ENCODE data around the gene TBC1D3B. TPM values are rescaled to one million over a fixed set of nuclear protein-coding genes. Genes with fewer than 3 reads are reported as not detected.

The TBC1D3B gene
- total and polyA plus RNA-seq, 2 donors (not counting 1 experiment from before 2014, with no cell fraction given) = 0.86 to 2.3 TPM

GRCh38 chr17:36142235-36142634 is 34.2 kb downstream of the TBC1D3B start:
- Histone ChIP-seq H3K4me2 (ENCODE audit: extremely low read depth, insufficient read depth, low read length) (no peak overlapping the region), H3K27ac (ENCODE audit: insufficient read depth, low read length) (no peak overlapping the region), H3K27me3 (ENCODE audit: control insufficient read depth, insufficient read depth, low read length) (peaks cover 6% of the 10 kb centered on the region), H3K4me3 (replicated peaks in 1 of 4; ENCODE audit: control extremely low read depth in 1 of 4, insufficient read depth in 1 of 4, low read depth in 3 of 4, low read length in 4 of 4) (no peak overlapping the region), H3K79me2 (ENCODE audit: control insufficient read depth, insufficient read depth, low read length) (no peaks in the 10 kb centered on the region), H3K4me1 (ENCODE audit: control insufficient read depth, extremely low read depth, insufficient read depth, low read length) (no peaks in the 10 kb centered on the region), H2AFZ (ENCODE audit: low read length) (no peak overlapping the region), H3K9me3 (ENCODE audit: control insufficient read depth, insufficient read depth, low read depth, low read length) (no peaks in the 10 kb centered on the region), H3K36me3 (ENCODE audit: control insufficient read depth, insufficient read depth, low read length) (no peaks in the 10 kb centered on the region), H3K9ac (ENCODE audit: insufficient read depth, low read length) (no peak overlapping the region), H4K20me1 (ENCODE audit: control insufficient read depth, extremely low read depth, insufficient read depth, low read length) (no peaks in the 10 kb centered on the region)
- DNase-seq (ENCODE audit: low read depth in 2 of 2) = no peak
- TF ChIP-seq CTCF (conservative IDR thresholded peaks at IDR 0.05 in 1 of 2, IDR thresholded peaks at IDR 0.05 in 1 of 2; ENCODE audit: low read depth in 1 of 2, low read length in 2 of 2) (no peak), EZH2 (IDR thresholded peaks at IDR 0.05; ENCODE audit: low read length, missing control alignments) (no peak)

GRCh38 chr17:36136439-36136838 is 40.0 kb downstream of the TBC1D3B start:
- Histone ChIP-seq H3K9ac (ENCODE audit: insufficient read depth, low read length) (no peak overlapping the region), H3K79me2 (ENCODE audit: control insufficient read depth, insufficient read depth, low read length) (no peaks in the 10 kb centered on the region), H2AFZ (ENCODE audit: low read length) (no peak overlapping the region), H4K20me1 (ENCODE audit: control insufficient read depth, extremely low read depth, insufficient read depth, low read length) (no peaks in the 10 kb centered on the region), H3K9me3 (ENCODE audit: control insufficient read depth, insufficient read depth, low read depth, low read length) (no peaks in the 10 kb centered on the region), H3K4me1 (ENCODE audit: control insufficient read depth, extremely low read depth, insufficient read depth, low read length) (no peaks in the 10 kb centered on the region), H3K27ac (ENCODE audit: insufficient read depth, low read length) (no peak overlapping the region), H3K4me3 (replicated peaks in 1 of 4; ENCODE audit: control extremely low read depth in 1 of 4, insufficient read depth in 1 of 4, low read depth in 3 of 4, low read length in 4 of 4) (no peak overlapping the region), H3K36me3 (ENCODE audit: control insufficient read depth, insufficient read depth, low read length) (no peaks in the 10 kb centered on the region), H3K4me2 (ENCODE audit: extremely low read depth, insufficient read depth, low read length) (no peak overlapping the region), H3K27me3 (ENCODE audit: control insufficient read depth, insufficient read depth, low read length) (peaks cover 2% of the 10 kb centered on the region)
- TF ChIP-seq EZH2 (IDR thresholded peaks at IDR 0.05; ENCODE audit: low read length, missing control alignments) (no peak), CTCF (conservative IDR thresholded peaks at IDR 0.05 in 1 of 2, IDR thresholded peaks at IDR 0.05 in 1 of 2; ENCODE audit: low read depth in 1 of 2, low read length in 2 of 2) (no peak)
- no peak for DNase-seq (ENCODE audit: low read depth in 2 of 2)

DNA sequence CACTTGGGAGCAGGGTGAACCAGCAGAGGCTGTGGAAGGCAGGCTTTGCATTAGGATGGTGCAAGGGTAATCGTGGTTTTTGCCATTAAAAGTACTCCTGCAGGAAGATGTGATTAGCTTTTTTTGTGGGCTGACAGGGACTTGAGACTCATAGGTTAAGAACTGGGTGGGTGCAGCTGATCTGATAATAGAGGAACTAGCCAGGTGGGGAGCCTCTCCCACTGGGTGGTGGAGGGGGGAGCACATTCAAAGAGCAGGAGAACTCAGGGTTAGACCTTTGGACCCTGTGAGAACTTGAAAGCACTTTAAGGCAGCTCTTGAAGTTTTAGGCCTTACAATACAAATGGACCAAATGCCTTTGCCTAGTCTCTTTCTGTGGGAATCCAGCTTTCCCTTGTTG is 40.4 kb downstream of the TBC1D3B start:
- H3K4me2 ChIP-seq (ENCODE audit: extremely low read depth, insufficient read depth, low read length) = no peak overlapping the region
- TF ChIP-seq EZH2 (IDR thresholded peaks at IDR 0.05; ENCODE audit: low read length, missing control alignments) (no peak), CTCF (conservative IDR thresholded peaks at IDR 0.05 in 1 of 2, IDR thresholded peaks at IDR 0.05 in 1 of 2; ENCODE audit: low read depth in 1 of 2, low read length in 2 of 2) (no peak)
- no peak overlapping the region for H3K9ac ChIP-seq (ENCODE audit: insufficient read depth, low read length)
- H3K9me3 ChIP-seq (ENCODE audit: control insufficient read depth, insufficient read depth, low read depth, low read length) = no peaks in the 10 kb centered on the region
- H3K4me1 ChIP-seq (ENCODE audit: control insufficient read depth, extremely low read depth, insufficient read depth, low read length) = no peaks in the 10 kb centered on the region
- no peak for DNase-seq (ENCODE audit: low read depth in 2 of 2)
- H3K27me3 ChIP-seq (ENCODE audit: control insufficient read depth, insufficient read depth, low read length) = no peaks in the 10 kb centered on the region
- H3K36me3 ChIP-seq (ENCODE audit: control insufficient read depth, insufficient read depth, low read length) = no peaks in the 10 kb centered on the region
- no peaks in the 10 kb centered on the region for H3K79me2 ChIP-seq (ENCODE audit: control insufficient read depth, insufficient read depth, low read length)
- H3K27ac ChIP-seq (ENCODE audit: insufficient read depth, low read length) = no peak overlapping the region
- H4K20me1 ChIP-seq (ENCODE audit: control insufficient read depth, extremely low read depth, insufficient read depth, low read length) = no peaks in the 10 kb centered on the region
- no peak overlapping the region for H2AFZ ChIP-seq (ENCODE audit: low read length)
- H3K4me3 ChIP-seq (replicated peaks in 1 of 4; ENCODE audit: control extremely low read depth in 1 of 4, insufficient read depth in 1 of 4, low read depth in 3 of 4, low read length in 4 of 4) = no peak overlapping the region

All from fibroblast of lung (primary cell).